ENCODE data around the gene CD81.

CD81 gene

DNA sequence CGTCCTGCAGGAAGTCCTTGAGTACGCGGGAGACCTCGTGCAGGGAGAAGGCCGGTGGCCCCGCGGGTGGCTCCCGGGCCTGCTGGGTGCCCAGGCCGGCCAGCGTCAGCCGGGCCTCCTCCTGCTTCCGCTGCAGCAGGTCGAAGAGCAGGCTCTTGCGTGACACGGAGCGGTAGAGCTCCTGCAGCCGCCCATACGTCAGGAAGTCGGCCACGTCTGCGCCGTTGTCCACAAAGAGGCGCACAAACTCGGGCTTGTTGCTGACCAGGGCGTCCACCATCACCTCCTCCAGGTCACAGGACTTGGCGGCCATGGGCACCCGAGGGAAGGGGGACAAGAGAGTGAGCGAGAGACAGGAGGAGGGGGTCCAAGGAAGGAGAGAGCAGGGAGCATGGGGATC, 38.1 kb downstream of the CD81 start:
- H3K27ac Mint-ChIP-seq: peak overlapping the region in 1 of 3 experiments; percentile 51
- H3K36me3 Mint-ChIP-seq (ENCODE audit: low read depth): no peaks in the 10 kb centered on the region
- H3K4me1 Mint-ChIP-seq: no peaks in the 10 kb centered on the region
- no peaks in the 10 kb centered on the region for H3K9me3 Mint-ChIP-seq
- H3K27me3 Mint-ChIP-seq (ENCODE audit: low read depth): no peaks in the 10 kb centered on the region
- no peak overlapping the region for H3K4me3 Mint-ChIP-seq
- TF ChIP-seq, protein P1, sequence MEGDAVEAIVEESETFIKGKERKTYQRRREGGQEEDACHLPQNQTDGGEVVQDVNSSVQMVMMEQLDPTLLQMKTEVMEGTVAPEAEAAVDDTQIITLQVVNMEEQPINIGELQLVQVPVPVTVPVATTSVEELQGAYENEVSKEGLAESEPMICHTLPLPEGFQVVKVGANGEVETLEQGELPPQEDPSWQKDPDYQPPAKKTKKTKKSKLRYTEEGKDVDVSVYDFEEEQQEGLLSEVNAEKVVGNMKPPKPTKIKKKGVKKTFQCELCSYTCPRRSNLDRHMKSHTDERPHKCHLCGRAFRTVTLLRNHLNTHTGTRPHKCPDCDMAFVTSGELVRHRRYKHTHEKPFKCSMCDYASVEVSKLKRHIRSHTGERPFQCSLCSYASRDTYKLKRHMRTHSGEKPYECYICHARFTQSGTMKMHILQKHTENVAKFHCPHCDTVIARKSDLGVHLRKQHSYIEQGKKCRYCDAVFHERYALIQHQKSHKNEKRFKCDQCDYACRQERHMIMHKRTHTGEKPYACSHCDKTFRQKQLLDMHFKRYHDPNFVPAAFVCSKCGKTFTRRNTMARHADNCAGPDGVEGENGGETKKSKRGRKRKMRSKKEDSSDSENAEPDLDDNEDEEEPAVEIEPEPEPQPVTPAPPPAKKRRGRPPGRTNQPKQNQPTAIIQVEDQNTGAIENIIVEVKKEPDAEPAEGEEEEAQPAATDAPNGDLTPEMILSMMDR (IDR thresholded peaks at IDR 0.05; ENCODE audit: unreplicated experiment in 3 of 3): no peak

GRCh38 chr11:2415601-2416380, 38.7 kb downstream of the CD81 start:
- H3K27me3 Mint-ChIP-seq (ENCODE audit: low read depth): no peaks in the 10 kb centered on the region
- H3K9me3 Mint-ChIP-seq: no peaks in the 10 kb centered on the region
- no peak overlapping the region for H3K4me3 Mint-ChIP-seq
- H3K27ac Mint-ChIP-seq: peak overlapping the region in 1 of 3 experiments; percentile 75
- TF ChIP-seq, protein P1 (IDR thresholded peaks at IDR 0.05; ENCODE audit: unreplicated experiment in 3 of 3): no peak
- no peaks in the 10 kb centered on the region for H3K36me3 Mint-ChIP-seq (ENCODE audit: low read depth)
- H3K4me1 Mint-ChIP-seq: no peaks in the 10 kb centered on the region

DNA sequence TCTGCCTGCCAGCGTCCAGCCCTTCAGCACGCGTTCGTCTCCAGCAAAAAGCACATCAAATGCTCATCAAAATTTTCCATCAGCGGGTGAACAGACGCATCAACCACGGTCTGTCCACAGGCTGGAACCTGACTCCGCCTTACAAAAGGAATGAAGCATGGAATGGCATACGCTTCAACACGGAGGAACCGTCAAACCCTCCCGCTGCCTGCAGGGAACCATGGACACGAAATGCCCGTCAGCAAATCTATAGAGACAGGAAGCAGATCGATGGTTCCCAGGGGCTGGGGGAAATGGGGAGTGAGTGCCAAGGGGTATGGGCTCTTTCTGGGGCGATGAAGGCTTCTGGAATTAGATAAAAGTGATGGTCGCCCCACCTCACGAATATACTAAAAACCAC, 39.7 kb downstream of the CD81 start:
- Mint-ChIP-seq H3K27ac (peak overlapping the region; percentile 65 to 89 (median 79)), H3K9me3 (no peaks in the 10 kb centered on the region), H3K4me1 (no peaks in the 10 kb centered on the region), H3K4me3 (no peak overlapping the region), H3K36me3 (ENCODE audit: low read depth) (no peaks in the 10 kb centered on the region), H3K27me3 (ENCODE audit: low read depth) (no peaks in the 10 kb centered on the region)
- TF ChIP-seq, protein P1 (IDR thresholded peaks at IDR 0.05; ENCODE audit: unreplicated experiment in 3 of 3): no peak

GRCh38 chr11:2417856-2418692, 41.0 kb downstream of the CD81 start:
- Mint-ChIP-seq H3K9me3 (no peaks in the 10 kb centered on the region), H3K27ac (peak overlapping the region in 2 of 3 experiments; percentile 80 to 83), H3K4me3 (no peak overlapping the region), H3K27me3 (ENCODE audit: low read depth) (no peaks in the 10 kb centered on the region), H3K36me3 (ENCODE audit: low read depth) (no peaks in the 10 kb centered on the region), H3K4me1 (no peaks in the 10 kb centered on the region)
- TF ChIP-seq, protein P1 (IDR thresholded peaks at IDR 0.05; ENCODE audit: unreplicated experiment in 3 of 3): no peak

DNA sequence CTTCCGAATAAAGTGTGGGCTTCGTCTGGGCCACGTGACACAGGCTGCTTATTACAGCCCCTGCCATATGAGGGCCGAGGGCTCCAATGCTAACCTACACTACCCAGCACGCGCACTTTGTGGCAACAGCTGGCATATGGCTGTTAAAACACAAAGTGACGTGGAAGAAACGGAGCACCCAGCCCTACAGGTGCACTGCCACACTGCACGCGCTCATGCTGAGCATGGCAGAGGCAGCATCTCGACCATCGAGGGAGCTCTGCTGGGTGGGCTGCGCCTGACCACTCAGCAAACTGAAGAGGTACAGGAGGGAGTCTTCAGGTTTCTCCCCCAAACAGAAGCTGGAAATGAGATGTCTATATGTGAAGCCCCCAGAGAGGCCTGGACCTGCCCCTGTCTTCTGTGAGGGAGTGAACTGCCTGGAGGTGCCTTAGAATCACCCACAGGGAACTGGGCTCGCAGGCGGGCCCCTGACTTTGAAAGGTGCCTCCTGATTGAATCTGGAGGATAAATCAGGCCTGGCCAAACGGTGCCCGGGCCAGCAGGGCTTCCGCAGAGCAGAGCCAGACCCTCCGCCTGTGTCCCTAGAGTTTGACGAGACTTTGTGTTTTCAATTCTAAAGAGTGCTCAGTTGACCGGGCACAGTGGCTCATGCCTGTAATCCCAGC, 41.7 kb downstream of the CD81 start:
- Mint-ChIP-seq H3K36me3 (ENCODE audit: low read depth) (no peaks in the 10 kb centered on the region), H3K4me1 (no peaks in the 10 kb centered on the region), H3K4me3 (no peak overlapping the region), H3K27me3 (ENCODE audit: low read depth) (no peaks in the 10 kb centered on the region), H3K27ac (peak overlapping the region; percentile 73 to 83 (median 80)), H3K9me3 (no peaks in the 10 kb centered on the region)
- TF ChIP-seq, protein P1 (IDR thresholded peaks at IDR 0.05; ENCODE audit: unreplicated experiment in 3 of 3): no peak

Data from nephron (organoid).